Hepatocyte (in vitro differentiated cells): ENCODE results near the gene KIF11.

Experiments
- CTCF ChIP-seq: fragments of 200-600 bp; sonication (generic); IDR thresholded peaks from 2 replicates; pipeline ENCODE4 v1.5.1; 2016; ENCODE audit warnings: antibody characterized with exemption, mild to moderate bottlenecking; ENCODE audit not compliant: poor library complexity
- EZH2 ChIP-seq: fragments of 200-600 bp; sonication (generic); IDR thresholded peaks from 2 replicates; pipeline ENCODE4 v1.6.1; 2016; ENCODE audit warnings: antibody characterized with exemption, mild to moderate bottlenecking, borderline replicate concordance

- TF ChIP-seq CTCF (peak; percentile 82), EZH2 (no peak)
Measured at GRCh38 chr10:92573798-92574547, 19.0 kb upstream of the KIF11 start, which contains the start of gene IDE.
